Purkinje cell (primary cell): Measurements from ENCODE around the gene GPR63. TPM values are rescaled to one million over a fixed set of nuclear protein-coding genes. Genes with fewer than 3 reads are reported as not detected.

Experiments used
- polyA plus RNA-seq: library from polyadenylated mRNA; unstranded; fragments of >200 nt; fragmentation: Nextera tagmentation; gene quantifications from 2 replicates; pipeline ENCODE4 v1.2.1, GENCODE V29; 2014

Gene GPR63
- 123 and 129 TPM in 2 replicates for polyA plus RNA-seq

GRCh38 chr6:96837081-96837971 lies at the start of gene GPR63:
Gene GPR63 (minus strand): TSS chr6:96837477. CDS start chr6:96799731, 37,746 bp downstream.

Other genes with a start within 250 kb of the GPR63 start
- gene NDUFAF4, start 60.4 kb upstream of the GPR63 start, polyA plus RNA-seq = 839 and 978 TPM in 2 replicates
- gene KLHL32, start 87.3 kb upstream of the GPR63 start, polyA plus RNA-seq = 14.9 and 19.3 TPM in 2 replicates